Liver (tissue), 3 donors: ENCODE results near the gene ETFA.

ENCODE experiments used
- ATF3 ChIP-seq: IDR thresholded peaks from 2 replicates; pipeline ENCODE4 v1.6.1; 2016; ENCODE audit warnings: antibody characterized with exemption
- CTCF ChIP-seq: fragments of 150-350 bp; IDR thresholded peaks from 2 replicates; pipeline ENCODE4 v1.5.1; 2017; ENCODE audit warnings: improper control_type of control experiment, low read depth, low read length; ENCODE audit not compliant: missing input control
- EGR1 ChIP-seq, 2 donors: IDR thresholded peaks; 2 replicates each; pipeline ENCODE4 v1.6.1; 2016 to 2018; ENCODE audit warnings: antibody characterized with exemption in 2 of 2, low read depth in 2 of 2
- FOXA1 ChIP-seq: IDR thresholded peaks from 2 replicates; pipeline ENCODE4 v1.6.1; 2016; ENCODE audit warnings: antibody characterized with exemption
- GABPA ChIP-seq, 2 donors: IDR thresholded peaks in 1 of 2; conservative IDR thresholded peaks in 1 of 2; 2 replicates each; pipeline ENCODE4 v1.6.1; 2016; ENCODE audit warnings: antibody characterized with exemption in 2 of 2, mild to moderate bottlenecking in 1 of 2, moderate library complexity in 1 of 2
- JUND ChIP-seq, 2 donors: IDR thresholded peaks; 2 replicates each; pipeline ENCODE4 v1.6.1; 2016; ENCODE audit warnings: antibody characterized with exemption in 2 of 2
- NR2F2 ChIP-seq: IDR thresholded peaks from 2 replicates; pipeline ENCODE4 v1.6.1; 2016; ENCODE audit warnings: antibody characterized with exemption
- REST ChIP-seq: IDR thresholded peaks from 2 replicates; pipeline ENCODE4 v1.6.1; 2016; ENCODE audit warnings: antibody characterized with exemption, mild to moderate bottlenecking
- SP1 ChIP-seq: IDR thresholded peaks from 2 replicates; pipeline ENCODE4 v1.6.1; 2018; ENCODE audit warnings: antibody characterized with exemption, mild to moderate bottlenecking
- TAF1 ChIP-seq: conservative IDR thresholded peaks from 2 replicates; pipeline ENCODE4 v1.6.1; 2016; ENCODE audit warnings: antibody characterized with exemption, mild to moderate bottlenecking
- YY1 ChIP-seq: IDR thresholded peaks from 2 replicates; pipeline ENCODE4 v1.6.1; 2016; ENCODE audit warnings: antibody characterized with exemption, mild to moderate bottlenecking
- TF ChIP-seq, protein P1 (sequence below): IDR thresholded peaks from 2 replicates; pipeline ENCODE4 v1.6.1; 2016; ENCODE audit warnings: antibody characterized with exemption
- donor health status: healthy.
- donor health status: healthy.

DNA sequence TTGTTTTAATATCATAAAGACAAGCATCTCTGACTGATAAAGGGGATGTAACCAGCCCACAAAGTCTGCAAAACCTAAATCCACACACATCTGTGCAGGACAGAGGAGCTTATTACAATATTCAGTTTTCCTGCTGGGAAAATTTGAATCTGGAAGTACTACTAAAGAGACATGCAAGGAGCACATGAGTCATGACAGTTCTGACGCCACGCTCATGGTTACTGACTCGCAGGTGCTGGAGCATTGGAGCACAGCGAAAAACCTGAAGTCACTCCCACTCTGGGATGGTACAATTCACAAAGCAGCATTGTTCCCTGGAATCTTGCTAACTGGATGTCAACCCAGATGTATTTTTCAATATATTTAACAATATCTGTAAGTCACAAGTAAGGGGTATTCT lies 17.7 kb upstream of the ETFA start:
- TF ChIP-seq REST (no peak), CTCF (no peak), EGR1 (IDR thresholded peaks at IDR 0.05; ENCODE audit: low read depth in 2 of 2) (no peak), NR2F2 (no peak), ATF3 (no peak), JUND (IDR thresholded peaks at IDR 0.05) (no peak), TAF1 (no peak), SP1 (no peak), GABPA (IDR thresholded peaks at IDR 0.05 in 1 of 2, conservative IDR thresholded peaks at IDR 0.05 in 1 of 2) (no peak), FOXA1 (no peak), YY1 (no peak)
- TF ChIP-seq, protein P1, sequence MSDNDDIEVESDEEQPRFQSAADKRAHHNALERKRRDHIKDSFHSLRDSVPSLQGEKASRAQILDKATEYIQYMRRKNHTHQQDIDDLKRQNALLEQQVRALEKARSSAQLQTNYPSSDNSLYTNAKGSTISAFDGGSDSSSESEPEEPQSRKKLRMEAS, result no peak
